ENCODE results near the gene ARHGAP42.

GRCh38 chr11:100761841-100762240 lies 74.8 kb downstream of the ARHGAP42 start:
- TF ChIP-seq EZH2 (IDR thresholded peaks at IDR 0.05; ENCODE audit: insufficient read depth, low read length) (no peak), CTCF (IDR thresholded peaks at IDR 0.05; ENCODE audit: insufficient read depth, low read depth, low read length) (no peak)
